OCI-LY7 (cell line): ENCODE results near the gene DBET.
"Not testable (repeated sequence)": the region's sequence is repeated elsewhere in the genome, so short reads cannot be mapped to it uniquely, and the experiment has no call there.

Experiments
- EZH2phosphoT487 ChIP-seq: fragments of 200-600 bp; sonication (generic); IDR thresholded peaks from 2 replicates; pipeline ENCODE4 v1.6.1; 2018; ENCODE audit warnings: low read depth, borderline replicate concordance, mild to moderate bottlenecking, mixed run types, antibody characterized with exemption, low read length, moderate library complexity, mixed read lengths
- TF ChIP-seq, protein P1 (sequence below): fragments of 200-600 bp; sonication (generic); conservative IDR thresholded peaks from 2 replicates; pipeline ENCODE4 v1.5.1; 2014; ENCODE audit warnings: mild to moderate bottlenecking, antibody characterized with exemption, low read length, moderate library complexity, mixed read lengths

DNA sequence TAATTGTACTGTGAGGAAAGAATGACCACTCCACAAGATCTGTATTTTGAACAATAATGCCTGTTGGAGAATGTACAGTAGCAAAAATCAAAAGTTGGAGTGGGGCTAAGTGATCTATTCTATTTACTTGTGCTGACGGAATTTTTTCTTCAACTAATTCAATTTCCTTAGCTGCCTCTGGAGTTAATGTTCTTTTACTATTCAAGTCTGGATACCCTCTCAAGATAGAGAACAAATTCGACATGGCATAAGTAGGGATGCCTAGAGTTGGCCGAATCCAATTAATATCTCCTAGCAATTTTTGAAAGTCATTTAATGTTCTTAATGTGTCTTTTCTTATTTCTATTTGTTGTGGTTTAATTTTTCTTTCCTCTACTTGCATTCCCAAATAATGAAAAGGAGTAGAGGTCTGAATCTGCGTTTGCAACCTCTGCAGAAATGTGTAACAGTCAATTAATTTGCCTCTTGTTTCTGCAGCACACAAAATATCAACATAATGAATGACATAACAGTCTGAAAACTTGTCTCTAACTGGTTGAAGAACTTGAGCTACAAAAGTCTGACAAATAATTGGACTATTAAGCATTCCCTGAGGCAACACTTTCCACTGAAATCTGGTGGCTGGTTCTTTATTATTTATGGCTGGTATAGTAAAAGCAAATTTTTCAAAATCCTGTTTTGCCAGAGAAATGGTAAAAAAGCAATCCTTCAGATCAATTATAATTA, 46.4 kb downstream of the DBET start:
- TF ChIP-seq, protein P1, sequence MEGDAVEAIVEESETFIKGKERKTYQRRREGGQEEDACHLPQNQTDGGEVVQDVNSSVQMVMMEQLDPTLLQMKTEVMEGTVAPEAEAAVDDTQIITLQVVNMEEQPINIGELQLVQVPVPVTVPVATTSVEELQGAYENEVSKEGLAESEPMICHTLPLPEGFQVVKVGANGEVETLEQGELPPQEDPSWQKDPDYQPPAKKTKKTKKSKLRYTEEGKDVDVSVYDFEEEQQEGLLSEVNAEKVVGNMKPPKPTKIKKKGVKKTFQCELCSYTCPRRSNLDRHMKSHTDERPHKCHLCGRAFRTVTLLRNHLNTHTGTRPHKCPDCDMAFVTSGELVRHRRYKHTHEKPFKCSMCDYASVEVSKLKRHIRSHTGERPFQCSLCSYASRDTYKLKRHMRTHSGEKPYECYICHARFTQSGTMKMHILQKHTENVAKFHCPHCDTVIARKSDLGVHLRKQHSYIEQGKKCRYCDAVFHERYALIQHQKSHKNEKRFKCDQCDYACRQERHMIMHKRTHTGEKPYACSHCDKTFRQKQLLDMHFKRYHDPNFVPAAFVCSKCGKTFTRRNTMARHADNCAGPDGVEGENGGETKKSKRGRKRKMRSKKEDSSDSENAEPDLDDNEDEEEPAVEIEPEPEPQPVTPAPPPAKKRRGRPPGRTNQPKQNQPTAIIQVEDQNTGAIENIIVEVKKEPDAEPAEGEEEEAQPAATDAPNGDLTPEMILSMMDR, result not testable (repeated sequence)
- not testable (repeated sequence) for TF ChIP-seq EZH2phosphoT487
